Measurements from ENCODE around the gene TVP23C.
"Not testable (repeated sequence)": the region's sequence is repeated elsewhere in the genome, so short reads cannot be mapped to it uniquely, and the experiment has no call there.

The TVP23C gene

DNA sequence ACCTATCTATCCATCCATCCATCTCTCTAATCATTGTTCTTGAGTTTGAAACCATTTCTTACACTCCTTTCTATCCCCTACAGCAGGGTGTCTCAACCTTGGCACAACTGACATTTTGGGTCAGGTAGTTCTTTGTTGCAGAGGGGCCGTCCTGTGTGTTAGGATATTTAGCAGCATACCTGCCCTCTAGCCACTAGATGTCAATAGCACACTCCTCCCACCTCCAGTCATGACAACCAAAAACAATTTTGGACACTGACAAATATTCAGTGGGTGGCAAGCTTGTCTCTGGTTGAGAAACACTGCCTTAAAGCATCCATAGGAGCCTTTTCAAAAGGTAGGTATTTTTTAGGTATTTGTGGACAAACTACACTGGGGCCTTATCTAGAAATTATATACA is 10.4 kb downstream of the TVP23C start:
- TF ChIP-seq, protein P1, sequence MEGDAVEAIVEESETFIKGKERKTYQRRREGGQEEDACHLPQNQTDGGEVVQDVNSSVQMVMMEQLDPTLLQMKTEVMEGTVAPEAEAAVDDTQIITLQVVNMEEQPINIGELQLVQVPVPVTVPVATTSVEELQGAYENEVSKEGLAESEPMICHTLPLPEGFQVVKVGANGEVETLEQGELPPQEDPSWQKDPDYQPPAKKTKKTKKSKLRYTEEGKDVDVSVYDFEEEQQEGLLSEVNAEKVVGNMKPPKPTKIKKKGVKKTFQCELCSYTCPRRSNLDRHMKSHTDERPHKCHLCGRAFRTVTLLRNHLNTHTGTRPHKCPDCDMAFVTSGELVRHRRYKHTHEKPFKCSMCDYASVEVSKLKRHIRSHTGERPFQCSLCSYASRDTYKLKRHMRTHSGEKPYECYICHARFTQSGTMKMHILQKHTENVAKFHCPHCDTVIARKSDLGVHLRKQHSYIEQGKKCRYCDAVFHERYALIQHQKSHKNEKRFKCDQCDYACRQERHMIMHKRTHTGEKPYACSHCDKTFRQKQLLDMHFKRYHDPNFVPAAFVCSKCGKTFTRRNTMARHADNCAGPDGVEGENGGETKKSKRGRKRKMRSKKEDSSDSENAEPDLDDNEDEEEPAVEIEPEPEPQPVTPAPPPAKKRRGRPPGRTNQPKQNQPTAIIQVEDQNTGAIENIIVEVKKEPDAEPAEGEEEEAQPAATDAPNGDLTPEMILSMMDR (IDR thresholded peaks at IDR 0.05; ENCODE audit: extremely low read depth, insufficient read depth, missing control alignments), result peak; percentile 4
- in situ Hi-C loops (cut with MboI; ENCODE audit: low pct_unique_long_range_greater_than_20kb, low sequenced_read_pairs, unreplicated experiment); DNase-seq (ENCODE audit: low spot score): not testable (repeated sequence)

DNA sequence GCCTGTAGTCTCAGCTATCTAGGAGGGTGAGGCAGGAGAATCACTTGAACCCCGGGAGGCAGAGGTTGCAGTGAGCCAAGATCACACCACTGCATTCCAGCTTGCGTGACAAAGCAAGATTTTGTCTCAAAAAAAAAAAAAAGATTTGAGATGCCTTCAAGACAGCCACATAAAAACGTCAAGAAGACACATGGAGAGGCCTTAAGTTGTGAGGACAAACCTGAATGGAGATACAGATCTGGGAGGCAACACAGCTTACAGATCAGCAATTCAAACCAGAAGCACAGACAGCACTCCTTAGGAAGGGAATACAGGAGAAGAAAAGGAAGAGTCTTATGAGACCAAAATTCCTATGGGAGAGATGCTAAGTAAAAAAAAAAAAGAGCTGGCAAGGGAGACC is 13.7 kb downstream of the TVP23C start:
- in situ Hi-C loops (cut with MboI; ENCODE audit: low pct_unique_long_range_greater_than_20kb, low sequenced_read_pairs, unreplicated experiment), result not testable (repeated sequence)

DNA sequence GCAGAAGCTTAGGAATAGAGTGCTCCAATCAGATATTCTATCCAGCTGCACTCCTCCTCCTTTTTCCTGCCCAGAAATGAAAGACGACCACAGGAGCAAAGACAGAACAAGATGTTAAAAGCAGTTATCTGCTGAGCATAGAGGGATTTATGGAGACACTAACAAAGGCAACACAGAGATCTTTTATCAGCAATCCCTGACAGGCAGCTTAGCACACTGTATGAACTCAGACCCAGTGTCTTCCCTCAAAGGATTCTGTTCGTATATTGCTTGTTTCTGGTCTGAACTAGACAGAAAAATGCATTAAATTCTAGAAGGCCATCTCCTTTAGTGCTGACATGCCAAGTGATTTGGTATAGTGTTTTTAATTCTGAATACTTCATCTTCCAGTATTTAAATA is 16.7 kb downstream of the TVP23C start:
- in situ Hi-C loops (cut with MboI; ENCODE audit: low pct_unique_long_range_greater_than_20kb, low sequenced_read_pairs, unreplicated experiment); DNase-seq (ENCODE audit: low spot score): not testable (repeated sequence)

More for the DNA sequence above, 13.7 kb downstream of the TVP23C start:
- DNase-seq (ENCODE audit: low spot score), result not testable (repeated sequence)

DNA sequence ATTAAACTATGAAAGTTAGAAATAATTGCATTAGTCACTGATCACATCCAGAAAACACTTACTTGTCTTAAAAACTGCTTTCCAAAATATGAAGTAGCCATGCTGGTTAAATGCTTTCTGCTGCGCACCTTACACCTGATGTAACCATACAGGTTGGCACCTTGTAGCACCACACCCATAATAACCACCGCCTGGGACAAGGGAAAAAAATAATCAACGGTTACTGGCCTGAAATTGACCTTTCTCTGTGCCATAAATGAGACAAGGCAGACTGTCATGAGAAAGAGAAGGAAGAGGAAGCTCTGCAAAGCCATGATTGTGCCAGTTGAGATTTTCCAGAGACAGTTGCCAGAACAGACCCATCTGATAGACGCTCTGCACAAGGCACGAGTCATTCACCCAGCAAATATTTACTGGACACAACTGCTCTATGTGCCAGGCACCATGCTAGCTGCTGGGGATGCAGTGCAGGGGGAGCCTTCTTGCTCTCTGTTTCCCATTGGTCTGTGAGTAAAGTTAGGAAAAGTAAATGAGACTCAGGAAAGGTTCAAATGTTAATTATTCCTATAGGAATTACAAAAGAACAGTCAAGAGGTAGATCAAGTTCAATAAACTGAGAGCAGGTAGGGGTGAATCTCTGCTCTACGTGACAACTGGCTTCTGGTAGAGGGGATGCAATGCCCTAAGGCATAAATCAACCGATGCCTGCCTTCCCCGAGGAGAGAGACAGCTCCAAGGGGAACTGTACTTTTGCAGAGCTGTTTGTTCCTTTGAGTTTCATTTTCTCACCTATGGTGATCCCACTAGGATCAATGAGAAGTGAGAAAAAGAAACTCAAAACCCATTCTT is 22.7 kb downstream of the TVP23C start:
- DNase-seq (ENCODE audit: low spot score); in situ Hi-C loops (cut with MboI; ENCODE audit: low pct_unique_long_range_greater_than_20kb, low sequenced_read_pairs, unreplicated experiment): not testable (repeated sequence)

DNA sequence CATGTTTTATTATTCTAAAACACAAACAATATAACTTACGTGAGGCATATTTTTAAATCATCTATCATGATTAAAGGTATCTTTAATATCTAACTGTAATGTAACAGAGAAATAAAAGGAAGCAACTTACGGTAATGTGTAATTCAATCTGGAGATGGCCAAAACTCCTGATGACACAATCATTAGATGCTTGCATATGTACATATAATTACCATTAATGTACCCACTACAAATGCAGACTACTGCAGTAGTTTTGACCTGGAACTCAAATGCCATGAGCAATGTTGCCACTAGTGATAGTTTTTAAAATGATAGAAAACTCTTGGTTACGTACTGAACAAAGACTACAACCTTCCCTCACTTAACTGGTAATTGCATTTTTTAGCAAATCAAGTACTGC is 30.2 kb downstream of the TVP23C start:
- DNase-seq (ENCODE audit: low spot score); in situ Hi-C loops (cut with MboI; ENCODE audit: low pct_unique_long_range_greater_than_20kb, low sequenced_read_pairs, unreplicated experiment): not testable (repeated sequence)

DNA sequence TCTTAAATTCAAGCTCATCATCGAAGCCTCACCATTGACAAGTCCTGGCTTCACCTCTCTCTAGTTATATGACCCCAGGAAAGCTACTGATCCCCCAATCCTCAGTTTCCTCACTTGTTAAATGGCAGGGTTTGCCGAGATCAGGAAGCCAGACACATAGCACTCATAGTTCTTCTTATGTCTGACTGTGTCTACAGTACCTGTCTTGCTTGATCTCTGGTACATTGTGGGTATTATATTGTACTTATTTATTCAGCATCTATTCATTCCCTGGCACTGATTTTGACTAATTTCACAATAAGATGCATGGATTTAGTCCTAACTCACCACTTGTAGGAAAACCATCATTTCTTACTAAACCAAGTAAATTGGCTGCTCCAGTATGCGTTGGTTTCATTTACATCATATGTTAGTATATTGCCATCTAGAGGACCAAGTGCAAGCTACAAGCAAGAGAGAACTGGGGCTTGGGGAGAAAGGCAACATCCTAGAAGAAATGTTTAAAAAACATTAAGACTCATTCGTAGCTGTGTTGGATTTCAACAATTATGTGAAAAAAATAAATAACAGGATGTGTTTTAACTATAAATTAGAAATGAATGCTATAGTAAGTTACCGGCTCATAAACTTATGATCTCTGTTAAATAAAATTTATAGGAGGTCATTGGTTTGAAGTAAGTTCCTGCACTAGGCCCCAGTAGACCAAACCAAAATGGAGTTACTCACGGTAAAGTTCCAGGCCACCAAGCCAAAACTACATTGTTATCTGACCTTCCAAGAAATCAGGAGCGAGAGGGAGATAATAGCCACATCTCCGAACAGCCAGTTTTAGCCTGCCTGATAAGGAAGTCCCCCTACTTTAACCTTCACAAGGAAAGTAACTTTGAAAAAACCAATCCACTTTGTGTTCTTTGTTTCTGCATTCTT is 36.7 kb downstream of the TVP23C start:
- in situ Hi-C loops (cut with MboI; ENCODE audit: low pct_unique_long_range_greater_than_20kb, low sequenced_read_pairs, unreplicated experiment); DNase-seq (ENCODE audit: low spot score): not testable (repeated sequence)
- TF ChIP-seq, protein P1 (IDR thresholded peaks at IDR 0.05; ENCODE audit: extremely low read depth, insufficient read depth, missing control alignments), result peak; percentile 48

DNA sequence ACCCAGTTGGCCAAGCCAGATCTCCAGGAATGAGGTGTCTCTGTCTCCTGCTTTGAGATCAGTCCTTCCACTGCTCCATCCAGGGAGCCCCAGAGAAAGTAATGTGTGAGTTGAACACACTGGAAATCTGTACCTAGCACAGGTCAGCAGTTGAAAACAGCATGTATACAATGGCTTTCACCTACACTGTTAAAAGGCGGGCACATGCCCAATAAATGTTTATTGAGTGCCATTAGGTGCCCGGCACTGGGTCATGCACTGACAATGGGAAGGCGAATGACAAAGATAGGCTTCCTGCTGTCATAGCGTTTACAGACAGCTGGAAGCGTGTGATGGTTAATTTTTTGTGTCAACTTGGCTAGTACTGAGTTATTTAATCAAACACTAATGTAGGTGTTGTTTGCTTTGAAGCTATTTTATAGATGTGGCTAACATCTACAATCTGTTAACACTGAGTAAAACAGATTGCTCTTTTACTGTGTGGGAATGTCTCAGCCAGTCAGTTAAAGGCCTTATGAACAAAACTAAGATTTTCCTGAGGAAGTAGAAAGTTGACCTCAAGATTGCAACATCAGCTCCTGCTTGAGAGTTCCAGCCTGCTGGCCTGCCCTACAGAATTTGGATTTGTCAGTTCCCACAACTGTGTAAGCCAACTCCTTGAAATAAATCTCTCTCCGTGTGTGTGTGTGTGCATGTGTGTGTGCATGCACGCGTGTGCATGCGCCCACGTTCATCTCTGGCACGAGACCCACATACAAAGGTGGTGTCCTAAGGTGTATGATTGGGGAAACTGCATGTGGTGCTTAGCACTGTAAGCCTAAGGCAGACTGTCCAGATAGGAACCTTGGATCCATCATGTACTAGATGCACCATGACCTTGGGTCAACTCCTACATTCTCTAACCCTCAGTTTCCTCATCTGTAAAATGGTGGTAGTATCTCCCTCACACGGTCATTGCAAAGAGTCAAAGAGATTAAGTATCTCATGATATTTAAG is 38.0 kb downstream of the TVP23C start:
- DNase-seq (ENCODE audit: low spot score), result not testable (repeated sequence)
- in situ Hi-C loops (cut with MboI; ENCODE audit: low pct_unique_long_range_greater_than_20kb, low sequenced_read_pairs, unreplicated experiment), result loop anchor here (25.0 kb wide), 1 partner anchor 263 kb away; the partner anchor contains the start of gene PMP22

DNA sequence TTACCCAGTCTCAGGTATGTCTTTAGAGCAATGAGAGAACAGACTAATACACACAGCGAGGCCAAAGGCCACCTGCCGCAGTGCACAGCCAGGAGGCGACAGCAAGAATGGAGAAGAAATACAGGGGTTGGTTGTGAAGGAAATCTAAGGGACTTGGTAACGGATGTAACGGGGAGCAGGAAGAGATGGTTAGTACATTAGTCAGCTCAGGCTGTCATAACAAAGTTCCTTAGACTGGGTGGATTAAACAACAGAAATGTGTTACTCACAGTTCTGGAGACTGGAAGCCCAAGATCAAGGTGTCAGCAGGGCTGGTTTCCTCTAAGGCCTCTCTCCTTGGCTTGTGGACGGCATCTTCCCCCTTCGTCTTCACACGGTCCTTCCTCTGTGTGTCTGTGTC is 47.1 kb downstream of the TVP23C start:
- TF ChIP-seq, protein P1 (IDR thresholded peaks at IDR 0.05; ENCODE audit: extremely low read depth, insufficient read depth, missing control alignments), result no peak
- no peak for DNase-seq (ENCODE audit: low spot score)
- in situ Hi-C loops (cut with MboI; ENCODE audit: low pct_unique_long_range_greater_than_20kb, low sequenced_read_pairs, unreplicated experiment), result loop anchor here (25.0 kb wide), 1 partner anchor 254 kb away; the partner anchor contains the start of gene PMP22
